ENCODE results near the gene PAQR5.
"Not testable (repeated sequence)": the region's sequence is repeated elsewhere in the genome, so short reads cannot be mapped to it uniquely, and the experiment has no call there.

PAQR5 gene

GRCh38 chr15:69358850-69359249 is 60.1 kb downstream of the PAQR5 start:
- no peak for DNase-seq

GRCh38 chr15:69359722-69360121 is 61.0 kb downstream of the PAQR5 start:
- DNase-seq: peak; percentile 10

GRCh38 chr15:69360642-69361041 is 61.9 kb downstream of the PAQR5 start:
- DNase-seq: no peak

GRCh38 chr15:69367236-69367635 is 68.5 kb downstream of the PAQR5 start:
- no peak for DNase-seq

GRCh38 chr15:69369631-69370030 is 70.9 kb downstream of the PAQR5 start:
- DNase-seq: no peak

GRCh38 chr15:69373406-69373805 is 74.7 kb downstream of the PAQR5 start:
- DNase-seq: no peak

- no peak for DNase-seq
Observed at GRCh38 chr15:69375151-69375790, 76.6 kb downstream of the PAQR5 start.

GRCh38 chr15:69377216-69377970 is 78.7 kb downstream of the PAQR5 start:
- no peak for DNase-seq

- no peak for DNase-seq
Observed at GRCh38 chr15:69380100-69380725, 81.5 kb downstream of the PAQR5 start.

GRCh38 chr15:69380726-69381105 is 82.0 kb downstream of the PAQR5 start:
- DNase-seq: no peak

- not testable (repeated sequence) for DNase-seq
Observed at GRCh38 chr15:69382176-69382575, 83.5 kb downstream of the PAQR5 start.

GRCh38 chr15:69384066-69384465 is 85.4 kb downstream of the PAQR5 start:
- not testable (repeated sequence) for DNase-seq

GRCh38 chr15:69384626-69385598 is 86.2 kb downstream of the PAQR5 start:
- DNase-seq: no peak

- no peak for DNase-seq
Observed at GRCh38 chr15:69385831-69386230, 87.1 kb downstream of the PAQR5 start.

GRCh38 chr15:69386284-69386683 is 87.6 kb downstream of the PAQR5 start:
- no peak for DNase-seq

- no peak for DNase-seq
Observed at GRCh38 chr15:69388260-69388705, 89.6 kb downstream of the PAQR5 start.

GRCh38 chr15:69389426-69389825 is 90.7 kb downstream of the PAQR5 start:
- DNase-seq: no peak

GRCh38 chr15:69390575-69390974 is 91.9 kb downstream of the PAQR5 start:
- no peak for DNase-seq

GRCh38 chr15:69391046-69391757 is 92.5 kb downstream of the PAQR5 start:
- no peak for DNase-seq

- no peak for DNase-seq
Observed at GRCh38 chr15:69392352-69392751, 93.6 kb downstream of the PAQR5 start.

- DNase-seq: no peak
Observed at GRCh38 chr15:69393831-69394491, 95.2 kb downstream of the PAQR5 start.
